GM19328 (cell line): Measurements from ENCODE around the gene ABHD12.
"Not testable (repeated sequence)": the region's sequence is repeated elsewhere in the genome, so short reads cannot be mapped to it uniquely, and the experiment has no call there.

Source experiments
- ATAC-seq: cut with Tn5 transposase; IDR thresholded peaks from one replicate; pipeline ENCODE4 v1.9.1; 2021; ENCODE audit warnings: mild to moderate bottlenecking, moderate library complexity; ENCODE audit not compliant: unreplicated experiment

The ABHD12 gene

GRCh38 chr20:25278636-25279361 lies 111.8 kb downstream of the ABHD12 start:
- no peak for ATAC-seq

GRCh38 chr20:25277941-25278521 lies 112.6 kb downstream of the ABHD12 start:
- ATAC-seq: no peak

- ATAC-seq: no peak
Measured at GRCh38 chr20:25277051-25277801, 113.4 kb downstream of the ABHD12 start.

- ATAC-seq: no peak
Measured at GRCh38 chr20:25276533-25277050, 114.0 kb downstream of the ABHD12 start.

- no peak for ATAC-seq
Measured at GRCh38 chr20:25275813-25276532, 114.7 kb downstream of the ABHD12 start.

- ATAC-seq: no peak
Measured at GRCh38 chr20:25274891-25275812, 115.5 kb downstream of the ABHD12 start.

- no peak for ATAC-seq
Measured at GRCh38 chr20:25274481-25274880, 116.2 kb downstream of the ABHD12 start.

GRCh38 chr20:25273541-25274358 lies 116.9 kb downstream of the ABHD12 start:
- no peak for ATAC-seq

- no peak for ATAC-seq
Measured at GRCh38 chr20:25273046-25273445, 117.6 kb downstream of the ABHD12 start.

GRCh38 chr20:25272223-25273000 lies 118.2 kb downstream of the ABHD12 start:
- no peak for ATAC-seq

GRCh38 chr20:25271486-25272222 lies 119.0 kb downstream of the ABHD12 start:
- no peak for ATAC-seq

GRCh38 chr20:25270829-25271251 lies 119.8 kb downstream of the ABHD12 start:
- no peak for ATAC-seq

GRCh38 chr20:25269833-25270170 lies 120.8 kb downstream of the ABHD12 start:
- ATAC-seq: no peak

- no peak for ATAC-seq
Measured at GRCh38 chr20:25269057-25269832, 121.4 kb downstream of the ABHD12 start.

- ATAC-seq: not testable (repeated sequence)
Measured at GRCh38 chr20:25260770-25261437, 129.7 kb downstream of the ABHD12 start.

- ATAC-seq: no peak
Measured at GRCh38 chr20:25259788-25260254, 130.8 kb downstream of the ABHD12 start.
